HepG2 (cell line): ENCODE results near the gene CARMIL1. TPM values are rescaled to one million over a fixed set of nuclear protein-coding genes. Genes with fewer than 3 reads are reported as not detected.

Source experiments
- AHDC1 ChIP-seq: sonication (generic); formaldehyde crosslinking; IDR thresholded peaks from 2 replicates; pipeline ENCODE4 v1.5.1; 2020; ENCODE audit warnings: mild to moderate bottlenecking, missing genetic modification reagents, borderline replicate concordance
- CBX5 ChIP-seq: sonication (generic); formaldehyde crosslinking; IDR thresholded peaks from 2 replicates; pipeline ENCODE4 v1.4.0; 2020; ENCODE audit warnings: missing genetic modification reagents, borderline replicate concordance
- EEA1 ChIP-seq: sonication (generic); formaldehyde crosslinking; IDR thresholded peaks from 2 replicates; pipeline ENCODE4 v1.5.1; 2020; ENCODE audit warnings: mild to moderate bottlenecking, missing genetic modification reagents, borderline replicate concordance
- GZF1 ChIP-seq: sonication (generic); formaldehyde crosslinking; IDR thresholded peaks from 2 replicates; pipeline ENCODE4 v1.5.1; 2020; ENCODE audit warnings: mild to moderate bottlenecking, missing genetic modification reagents
- HDAC2 ChIP-seq: sonication (generic); formaldehyde crosslinking; IDR thresholded peaks from 2 replicates; pipeline ENCODE4 v1.4.0; 2020; ENCODE audit warnings: missing genetic modification reagents
- IRX3 ChIP-seq: sonication (generic); formaldehyde crosslinking; IDR thresholded peaks from 2 replicates; pipeline ENCODE4 v1.8.1; 2023; ENCODE audit warnings: mild to moderate bottlenecking, low read depth, missing genetic modification reagents, borderline replicate concordance
- KAT2B ChIP-seq: fragments of 150-350 bp; IDR thresholded peaks from 2 replicates; pipeline ENCODE4 v1.6.1; 2014; ENCODE audit warnings: low read depth, low read length, borderline replicate concordance
- KDM5B ChIP-seq: sonication (generic); formaldehyde crosslinking; IDR thresholded peaks from 2 replicates; pipeline ENCODE4 v1.4.0; 2020; ENCODE audit warnings: missing genetic modification reagents, mild to moderate bottlenecking, borderline replicate concordance
- KLF16 ChIP-seq, 2 experiments: sonication (generic) in 1 of 2; formaldehyde crosslinking in 1 of 2; IDR thresholded peaks; 2 replicates each; pipeline versions ENCODE4 v1.6.1 to v1.8.0; 2016 to 2023; ENCODE audit warnings: missing genetic modification reagents in 2 of 2, missing compliant biosample characterization in 1 of 2
- PRMT3 ChIP-seq: sonication (generic); formaldehyde crosslinking; IDR thresholded peaks from 2 replicates; pipeline ENCODE4 v1.8.1; 2022; ENCODE audit warnings: low read depth, mild to moderate bottlenecking, moderate library complexity, missing genetic modification reagents, borderline replicate concordance
- SOX5 ChIP-seq: IDR thresholded peaks from 2 replicates; pipeline ENCODE4 v1.6.1; 2016; ENCODE audit warnings: borderline replicate concordance
- TGIF2 ChIP-seq: IDR thresholded peaks from 2 replicates; pipeline ENCODE4 v1.6.1; 2016; ENCODE audit warnings: control low read depth, missing compliant biosample characterization
- THAP11 ChIP-seq: IDR thresholded peaks from 2 replicates; pipeline ENCODE4 v1.6.1; 2016; ENCODE audit warnings: missing biosample characterization, missing genetic modification reagents
- ZBTB20 ChIP-seq: sonication (generic); formaldehyde crosslinking; IDR thresholded peaks from 2 replicates; pipeline ENCODE4 v1.8.1; 2023; ENCODE audit warnings: missing genetic modification reagents, low read depth, mild to moderate bottlenecking, borderline replicate concordance
- ZBTB7A ChIP-seq: sonication (generic); formaldehyde crosslinking; IDR thresholded peaks from 2 replicates; pipeline ENCODE4 v1.8.0; 2022; ENCODE audit warnings: mild to moderate bottlenecking, missing genetic modification reagents
- ZNF263 ChIP-seq: sonication (generic); formaldehyde crosslinking; IDR thresholded peaks from 2 replicates; pipeline ENCODE4 v1.4.0; 2020; ENCODE audit warnings: missing genetic modification reagents
- ZNF3 ChIP-seq: IDR thresholded peaks from 2 replicates; pipeline ENCODE4 v1.7.0; 2017; ENCODE audit warnings: inconsistent platforms
- ZNF337 ChIP-seq: sonication (generic); formaldehyde crosslinking; IDR thresholded peaks from 2 replicates; pipeline ENCODE4 v1.5.1; 2020; ENCODE audit warnings: missing genetic modification reagents, low read depth, mild to moderate bottlenecking, borderline replicate concordance
- ZNF543 ChIP-seq: sonication (generic); formaldehyde crosslinking; IDR thresholded peaks from 2 replicates; pipeline ENCODE4 v1.4.0; 2020; ENCODE audit warnings: mild to moderate bottlenecking, missing genetic modification reagents
- ZNF644 ChIP-seq: IDR thresholded peaks from 2 replicates; pipeline ENCODE4 v1.6.1; 2016; ENCODE audit warnings: low read depth
- ZNF883 ChIP-seq: sonication (generic); formaldehyde crosslinking; IDR thresholded peaks from 2 replicates; pipeline ENCODE4 v1.5.1; 2020; ENCODE audit warnings: mild to moderate bottlenecking, missing genetic modification reagents; ENCODE audit errors: not compliant biosample characterization
- polyA plus RNA-seq, 8 experiments: library from polyadenylated mRNA; depleted of rRNA in 3 of 8; stranded (reverse) in 7 of 8; unstranded in 1 of 8; fragments of >200 nt; fragmentation: Illumina TruSeq in 4 of 8; extraction: Trizol in 4 of 8; gene quantifications; 2 replicates each; pipeline versions ENCODE4 v1.2.1 to v1.2.3, GENCODE V29; 2011 to 2016; ENCODE audit warnings: low read depth in 4 of 8, missing spikeins in 1 of 8, mixed read lengths in 1 of 8; ENCODE audit not compliant: insufficient read depth in 1 of 8
- total RNA-seq, 5 experiments: library from RNA; depleted of rRNA; stranded (reverse); fragments of >200 nt; fragmentation: Illumina TruSeq; extraction: Trizol; gene quantifications; 2 replicates each; pipeline ENCODE4 v1.2.3, GENCODE V29; 2016; ENCODE audit warnings: low read depth in 1 of 5
- TF ChIP-seq, protein P1 (sequence below): sonication (generic); formaldehyde crosslinking; IDR thresholded peaks from 2 replicates; pipeline ENCODE4 v1.8.1; 2023; ENCODE audit warnings: missing genetic modification reagents, mild to moderate bottlenecking, borderline replicate concordance
- TF ChIP-seq, protein P2 (sequence below): fragments of 450-650 bp; IDR thresholded peaks from 2 replicates; pipeline ENCODE4 v1.6.1; 2016

Gene CARMIL1
- total and polyA plus RNA-seq, 2 of the 13 experiments (the other 11 are each of a cell fraction or from before 2014, with no cell fraction given) = 1.8 to 2.6 TPM

DNA sequence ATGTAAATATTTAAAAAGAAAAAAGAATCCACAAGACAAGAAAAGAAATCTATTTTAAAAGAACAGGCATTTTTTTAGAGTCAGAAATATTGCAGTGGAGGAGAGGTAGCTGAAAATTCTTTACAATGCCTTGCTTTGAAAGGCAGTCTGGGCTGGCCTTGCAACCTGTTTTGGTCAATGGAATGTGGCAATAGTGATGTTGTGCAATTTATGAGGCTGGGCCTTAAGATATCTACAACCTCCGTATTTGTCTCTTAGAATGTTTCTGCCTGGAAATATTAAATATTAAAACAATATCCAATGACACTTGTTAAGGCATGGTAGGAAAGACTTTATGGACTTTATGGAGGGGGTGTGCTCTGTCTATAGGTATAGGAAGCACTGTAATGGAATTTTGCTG lies 358.0 kb downstream of the CARMIL1 start (continued):
- TF ChIP-seq KDM5B (CRISPR knock-in tag) (no peak), EEA1 (no peak), SOX5 (peak; percentile 70; the same call in 1 of the 2 replicates), THAP11 (CRISPR knock-in tag) (peak; percentile 50), ZNF543 (CRISPR knock-in tag) (no peak), KLF16 (CRISPR knock-in tag; IDR thresholded peaks at IDR 0.05) (peak in 1 of 2 experiments; percentile 32; a peak in 1 of 4 replicates), AHDC1 (peak; percentile 45; the same call in 1 of the 2 replicates), GZF1 (no peak), PRMT3 (CRISPR knock-in tag) (no peak), TGIF2 (CRISPR knock-in tag) (no peak), CBX5 (CRISPR knock-in tag) (no peak), ZNF3 (no peak), ZNF644 (CRISPR knock-in tag) (peak; percentile 85), KAT2B (no peak), ZNF263 (CRISPR knock-in tag) (no peak), IRX3 (CRISPR knock-in tag) (no peak), HDAC2 (CRISPR knock-in tag) (peak; percentile 47; the same call in 1 of the 2 replicates), ZNF883 (no peak), ZNF337 (CRISPR knock-in tag) (no peak), ZBTB7A (CRISPR knock-in tag) (no peak), ZBTB20 (CRISPR knock-in tag) (no peak)
- TF ChIP-seq, protein P1, sequence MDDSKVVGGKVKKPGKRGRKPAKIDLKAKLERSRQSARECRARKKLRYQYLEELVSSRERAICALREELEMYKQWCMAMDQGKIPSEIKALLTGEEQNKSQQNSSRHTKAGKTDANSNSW (CRISPR knock-in tag) = no peak
- TF ChIP-seq, protein P2, sequence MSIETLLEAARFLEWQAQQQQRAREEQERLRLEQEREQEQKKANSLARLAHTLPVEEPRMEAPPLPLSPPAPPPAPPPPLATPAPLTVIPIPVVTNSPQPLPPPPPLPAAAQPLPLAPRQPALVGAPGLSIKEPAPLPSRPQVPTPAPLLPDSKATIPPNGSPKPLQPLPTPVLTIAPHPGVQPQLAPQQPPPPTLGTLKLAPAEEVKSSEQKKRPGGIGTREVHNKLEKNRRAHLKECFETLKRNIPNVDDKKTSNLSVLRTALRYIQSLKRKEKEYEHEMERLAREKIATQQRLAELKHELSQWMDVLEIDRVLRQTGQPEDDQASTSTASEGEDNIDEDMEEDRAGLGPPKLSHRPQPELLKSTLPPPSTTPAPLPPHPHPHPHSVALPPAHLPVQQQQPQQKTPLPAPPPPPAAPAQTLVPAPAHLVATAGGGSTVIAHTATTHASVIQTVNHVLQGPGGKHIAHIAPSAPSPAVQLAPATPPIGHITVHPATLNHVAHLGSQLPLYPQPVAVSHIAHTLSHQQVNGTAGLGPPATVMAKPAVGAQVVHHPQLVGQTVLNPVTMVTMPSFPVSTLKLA = no peak
